ENCODE measurements around the gene TMEM248.

GRCh38 chr7:66877577-66878300 is 43.3 kb upstream of the TMEM248 start:
- no peak for TF ChIP-seq POLR2A (IDR thresholded peaks at IDR 0.05)
- TF ChIP-seq, protein P1, sequence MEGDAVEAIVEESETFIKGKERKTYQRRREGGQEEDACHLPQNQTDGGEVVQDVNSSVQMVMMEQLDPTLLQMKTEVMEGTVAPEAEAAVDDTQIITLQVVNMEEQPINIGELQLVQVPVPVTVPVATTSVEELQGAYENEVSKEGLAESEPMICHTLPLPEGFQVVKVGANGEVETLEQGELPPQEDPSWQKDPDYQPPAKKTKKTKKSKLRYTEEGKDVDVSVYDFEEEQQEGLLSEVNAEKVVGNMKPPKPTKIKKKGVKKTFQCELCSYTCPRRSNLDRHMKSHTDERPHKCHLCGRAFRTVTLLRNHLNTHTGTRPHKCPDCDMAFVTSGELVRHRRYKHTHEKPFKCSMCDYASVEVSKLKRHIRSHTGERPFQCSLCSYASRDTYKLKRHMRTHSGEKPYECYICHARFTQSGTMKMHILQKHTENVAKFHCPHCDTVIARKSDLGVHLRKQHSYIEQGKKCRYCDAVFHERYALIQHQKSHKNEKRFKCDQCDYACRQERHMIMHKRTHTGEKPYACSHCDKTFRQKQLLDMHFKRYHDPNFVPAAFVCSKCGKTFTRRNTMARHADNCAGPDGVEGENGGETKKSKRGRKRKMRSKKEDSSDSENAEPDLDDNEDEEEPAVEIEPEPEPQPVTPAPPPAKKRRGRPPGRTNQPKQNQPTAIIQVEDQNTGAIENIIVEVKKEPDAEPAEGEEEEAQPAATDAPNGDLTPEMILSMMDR (IDR thresholded peaks at IDR 0.05 in 4 of 5, conservative IDR thresholded peaks at IDR 0.05 in 1 of 5), result no peak
